Peyer's patch (tissue), 4 donors: ENCODE data around the gene NMNAT1. TPM values are rescaled to one million over a fixed set of nuclear protein-coding genes. Genes with fewer than 3 reads are reported as not detected.

ENCODE experiments used
- DNase-seq, 3 donors: peaks; one replicate each; pipeline ENCODE4 v3.0.0-alpha.2; 2017 to 2019
- H3K27ac ChIP-seq, 4 donors: fragments of 200-600 bp; sonication (generic); one replicate each; pipeline ENCODE4 v1.5.1; 2016 to 2019
- H3K27me3 ChIP-seq, 2 donors: fragments of 200-600 bp; sonication (generic); one replicate each; pipeline ENCODE4 v1.5.1; 2019
- H3K36me3 ChIP-seq, 3 donors: fragments of 200-600 bp; sonication (generic); one replicate each; pipeline ENCODE4 v1.5.1; 2016 to 2019
- H3K4me1 ChIP-seq, 4 donors: fragments of 200-600 bp; sonication (generic); one replicate each; pipeline ENCODE4 v1.5.1; 2016 to 2019
- H3K4me3 ChIP-seq, 4 donors: fragments of 200-600 bp; sonication (generic); 1 replicate in 3 of 4; 2 replicates in 1 of 4; pipeline ENCODE4 v1.5.1; 2016 to 2019; ENCODE audit warnings: mild to moderate bottlenecking in 1 of 4
- H3K9me3 ChIP-seq, 4 donors: fragments of 200-600 bp; sonication (generic); one replicate each; pipeline ENCODE4 v1.5.1; 2016 to 2019; ENCODE audit warnings: mild to moderate bottlenecking in 1 of 4
- CTCF ChIP-seq, 6 experiments: fragments of 450-650 bp in 4 of 6; fragments of 200-600 bp in 2 of 6; sonication (generic) in 1 of 6; IDR thresholded peaks; one replicate each; pipeline ENCODE4 v1.5.1; 2017 to 2019; ENCODE audit warnings: antibody characterized with exemption in 6 of 6, mild to moderate bottlenecking in 3 of 6, moderate library complexity in 1 of 6
- POLR2A ChIP-seq, 2 donors: fragments of 450-650 bp; IDR thresholded peaks; one replicate each; pipeline ENCODE4 v1.5.1; 2017; ENCODE audit warnings: antibody characterized with exemption in 2 of 2, mild to moderate bottlenecking in 2 of 2, moderate library complexity in 2 of 2
- small RNA-seq, 2 donors: library from RNA; depleted of rRNA; stranded (forward); fragments of <200 nt; gene quantifications; one replicate each; pipeline ENCODE3, GENCODE V24; 2016
- total RNA-seq, 4 donors: library from RNA; depleted of rRNA; stranded (reverse); fragments of >200 nt; gene quantifications; one replicate each; pipeline ENCODE4 v1.1.0, GENCODE V29; 2016

The NMNAT1 gene
- total RNA-seq, 4 donors from 2014 or later: 5.8 to 27.9 (median 18.8) TPM

- no peak for TF ChIP-seq POLR2A (IDR thresholded peaks at IDR 0.05)
- TF ChIP-seq CTCF (IDR thresholded peaks at IDR 0.05): no peak
- H3K9me3 ChIP-seq: no peaks in the 10 kb centered on the region
- no peak for DNase-seq
These were observed 88.2 kb downstream of the NMNAT1 start for GRCh38 chr1:10031461-10031860.

GRCh38 chr1:10032590-10033358 lies 89.5 kb downstream of the NMNAT1 start, which contains the start of gene UBE4B:
Gene UBE4B (plus strand): TSS chr1:10032958. CDS start chr1:10033671, 713 bp downstream.
- Histone ChIP-seq H3K9me3 (no peaks in the 10 kb centered on the region), H3K4me1 (peaks cover 0 to 19% (median 3%) of the 10 kb centered on the region in 4 donors), H3K4me3 (peak within 1 kb of the TSS; percentile 78 to 99 (median 88)), H3K36me3 (peaks cover 0 to 15% (median 0%) of the 10 kb centered on the region in 3 donors), H3K27ac (peak within 1 kb of the TSS; percentile 92 to 96 (median 93)), H3K27me3 (no peaks in the 10 kb centered on the region)
- TF ChIP-seq CTCF (IDR thresholded peaks at IDR 0.05) (peak; percentile 78 to 95 (median 94)), POLR2A (IDR thresholded peaks at IDR 0.05) (peak in 1 of 2 donors; percentile 41)
- DNase-seq: peak; percentile 98 to 99 (median 99)

More at GRCh38 chr1:10031461-10031860, 88.2 kb downstream of the NMNAT1 start:
- H3K27ac ChIP-seq: no peak overlapping the region
- H3K27me3 ChIP-seq: no peaks in the 10 kb centered on the region
- no peak overlapping the region for H3K4me3 ChIP-seq
- H3K4me1 ChIP-seq: peaks cover 0 to 19% (median 3%) of the 10 kb centered on the region in 4 donors
- peaks cover 0 to 2% (median 0%) of the 10 kb centered on the region in 3 donors for H3K36me3 ChIP-seq

- H3K36me3 ChIP-seq: peaks cover 0 to 22% (median 0%) of the 10 kb centered on the region in 3 donors
- H3K9me3 ChIP-seq: no peaks in the 10 kb centered on the region
- TF ChIP-seq CTCF (IDR thresholded peaks at IDR 0.05) (peak in 2 of 6 experiments; percentile 9 to 16), POLR2A (IDR thresholded peaks at IDR 0.05) (no peak)
- peak in 1 of 3 donors; percentile 59 for DNase-seq
- no peaks in the 10 kb centered on the region for H3K27me3 ChIP-seq
- H3K4me3 ChIP-seq: peak overlapping the region; percentile 78 to 99 (median 88)
- H3K4me1 ChIP-seq: peaks cover 0 to 19% (median 3%) of the 10 kb centered on the region in 4 donors
- peak overlapping the region; percentile 92 to 96 (median 93) for H3K27ac ChIP-seq
These were observed 90.1 kb downstream of the NMNAT1 start for GRCh38 chr1:10033359-10033845.

Small RNA genes lying within 50 kb of the gene (small RNA-seq; reads per million reads assigned to genes)
- gene MIR5697: 0.19 to 0.64 reads per million in 2 donors

Other genes starting within 250 kb of the NMNAT1 start
- 100 to 1,000 TPM in 2 of 4 donors, 10 to 100 TPM in 2; 47.9 to 107 (median 103) TPM for gene CLSTN1, start 119.5 kb upstream of the NMNAT1 start, total RNA-seq
- gene CTNNBIP1, start 33.2 kb upstream of the NMNAT1 start, total RNA-seq: 10 to 100 TPM; 24.0 to 30.5 (median 28.5) TPM
- 10 to 100 TPM; 20.2 to 38.8 (median 31.6) TPM for gene LZIC, start 84 bp upstream of the NMNAT1 start, total RNA-seq
- 1 to 10 TPM in 1 of 4 donors, not detected in 3; 2.3 TPM for gene RBP7, start 53.8 kb downstream of the NMNAT1 start, total RNA-seq
- gene UBE4B, start 89.5 kb downstream of the NMNAT1 start, total RNA-seq: 100 to 1,000 TPM in 1 of 4 donors, 10 to 100 TPM in 3; 40.3 to 102 (median 67.8) TPM